ENCODE results near the gene FBXO15.

Gene FBXO15

GRCh38 chr18:74083557-74083952, 64.1 kb downstream of the FBXO15 start:
- Histone ChIP-seq H3K9me3 (ENCODE audit: control insufficient read depth, insufficient read depth, low read depth, low read length) (no peaks in the 10 kb centered on the region), H3K36me3 (ENCODE audit: control insufficient read depth in 2 of 2, insufficient read depth in 1 of 2, low read length in 2 of 2) (no peaks in the 10 kb centered on the region), H3K4me1 (ENCODE audit: control insufficient read depth, insufficient read depth, low read length) (no peaks in the 10 kb centered on the region), H3K27ac (ENCODE audit: extremely low read depth, low read depth, low read length) (no peak overlapping the region), H3K4me3 (ENCODE audit: low read depth, low read length) (no peak overlapping the region)
- ChIA-PET POLR2A (no interaction called here), CTCF (interaction anchor here (0.6 to 1.2 kb wide), 6 partner anchors 15 to 410 kb away, joined by 3 to 7 read pairs (median 4); no protein-coding TSS in a partner anchor)
- TF ChIP-seq ZBTB1 (tag by site-specific recombination; IDR thresholded peaks at IDR 0.05) (no peak), ZNF274 (IDR thresholded peaks at IDR 0.05; ENCODE audit: low read length) (no peak), ZNF274 (tag by site-specific recombination; IDR thresholded peaks at IDR 0.05; ENCODE audit: borderline replicate concordance) (no peak), ZNF510 (tag by site-specific recombination; IDR thresholded peaks at IDR 0.05; ENCODE audit: insufficient replicate concordance) (no peak), ZNF398 (tag by site-specific recombination; IDR thresholded peaks at IDR 0.05) (no peak), GFI1B (tag by site-specific recombination; IDR thresholded peaks at IDR 0.05) (no peak), ZFP3 (tag by site-specific recombination; IDR thresholded peaks at IDR 0.05; ENCODE audit: low read depth) (no peak), KLF9 (tag by site-specific recombination; IDR thresholded peaks at IDR 0.05; ENCODE audit: low read depth) (no peak), ZNF76 (tag by site-specific recombination; IDR thresholded peaks at IDR 0.05; ENCODE audit: borderline replicate concordance, low read depth) (no peak), ZNF146 (tag by site-specific recombination; IDR thresholded peaks at IDR 0.05) (no peak), ZSCAN23 (tag by site-specific recombination; IDR thresholded peaks at IDR 0.05) (no peak), ZNF214 (tag by site-specific recombination; IDR thresholded peaks at IDR 0.05; ENCODE audit: borderline replicate concordance) (no peak), CTCF (tag by site-specific recombination; IDR thresholded peaks at IDR 0.05) (no peak), ZNF18 (tag by site-specific recombination; IDR thresholded peaks at IDR 0.05) (no peak), ZNF140 (tag by site-specific recombination; IDR thresholded peaks at IDR 0.05) (no peak), ZNF449 (tag by site-specific recombination; IDR thresholded peaks at IDR 0.05) (no peak), ZNF280C (tag by site-specific recombination; IDR thresholded peaks at IDR 0.05) (no peak), ZNF521 (tag by site-specific recombination; IDR thresholded peaks at IDR 0.05) (no peak)

Measured in HEK293 (cell line).